GM18511 (cell line): Measurements from ENCODE around the gene ZNF335.
A peak's percentile ranks its signal among the peaks of the same experiment; 100 is the strongest.
"Not testable (repeated sequence)": the region's sequence is repeated elsewhere in the genome, so short reads cannot be mapped to it uniquely, and the experiment has no call there.

Source experiments
- ATAC-seq: cut with Tn5 transposase; IDR thresholded peaks from one replicate; pipeline ENCODE4 v1.9.1; 2021; ENCODE audit warnings: mild to moderate bottlenecking, moderate library complexity; ENCODE audit not compliant: unreplicated experiment

ZNF335 gene

GRCh38 chr20:45934586-45935415, 37.2 kb downstream of the ZNF335 start, which contains the start of gene PCIF1:
TSS of gene PCIF1 (plus strand) at chr20:45934683. CDS start at chr20:45939000, 4,317 bp downstream.
- ATAC-seq = peak; percentile 81

- ATAC-seq = peak; percentile 29
These were observed 37.9 kb downstream of the ZNF335 start for GRCh38 chr20:45934046-45934585.

GRCh38 chr20:45933266-45934045, 38.5 kb downstream of the ZNF335 start:
- no peak for ATAC-seq

GRCh38 chr20:45931680-45932079, 40.3 kb downstream of the ZNF335 start:
- ATAC-seq = not testable (repeated sequence)

- no peak for ATAC-seq
These were observed 44.7 kb downstream of the ZNF335 start for GRCh38 chr20:45927071-45927878.

- ATAC-seq = no peak
These were observed 45.3 kb downstream of the ZNF335 start for GRCh38 chr20:45926731-45927070.

- no peak for ATAC-seq
These were observed 46.0 kb downstream of the ZNF335 start for GRCh38 chr20:45925821-45926506.

- ATAC-seq = no peak
These were observed 47.4 kb downstream of the ZNF335 start for GRCh38 chr20:45924391-45925261.

- ATAC-seq = no peak
These were observed 50.4 kb downstream of the ZNF335 start for GRCh38 chr20:45921337-45922189.

GRCh38 chr20:45920462-45921336, 51.3 kb downstream of the ZNF335 start:
- ATAC-seq = no peak

GRCh38 chr20:45919542-45920399, 52.2 kb downstream of the ZNF335 start:
- ATAC-seq = no peak

- ATAC-seq = no peak
These were observed 53.0 kb downstream of the ZNF335 start for GRCh38 chr20:45918779-45919537.

- ATAC-seq = no peak
These were observed 53.7 kb downstream of the ZNF335 start for GRCh38 chr20:45918182-45918737.

GRCh38 chr20:45917790-45918141, 54.2 kb downstream of the ZNF335 start:
- ATAC-seq = no peak

GRCh38 chr20:45913116-45913515, 58.9 kb downstream of the ZNF335 start:
- ATAC-seq = no peak

GRCh38 chr20:45912344-45912682, 59.7 kb downstream of the ZNF335 start:
- no peak for ATAC-seq
